Measurements from ENCODE around the gene PDE7B. TPM values are rescaled to one million over a fixed set of nuclear protein-coding genes. Genes with fewer than 3 reads are reported as not detected.

Gene PDE7B
- total RNA-seq (2014; rRNA removed; shearing (Covaris generic); ENCODE audit: low replicate concordance), result not detected in 2 replicates

GRCh38 chr6:135851442-135852271, at the start of gene PDE7B:
Gene PDE7B, plus strand, starts transcription at chr6:135851701.
- no peak for DNase-seq
- Histone ChIP-seq H3K4me2 (ENCODE audit: low read depth, low read length, poor library complexity, severe bottlenecking) (no peak within 1 kb of the TSS), H3K36me3 (ENCODE audit: insufficient read depth, low read length) (no peaks in the 10 kb centered on the region), H3K9me3 (ENCODE audit: low read length) (no peaks in the 10 kb centered on the region), H3K4me1 (ENCODE audit: low read length) (no peaks in the 10 kb centered on the region), H3K79me2 (ENCODE audit: low read length) (no peaks in the 10 kb centered on the region), H3K9me2 (replicated peaks; ENCODE audit: insufficient read depth, low read length) (no peaks in the 10 kb centered on the region), H3K27me3 (ENCODE audit: low read length) (no peaks in the 10 kb centered on the region), H3K27ac (ENCODE audit: low read length) (no peak within 1 kb of the TSS), H4K20me1 (ENCODE audit: insufficient read depth, low read depth, low read length) (no peaks in the 10 kb centered on the region), H2AFZ (ENCODE audit: low read length) (no peak within 1 kb of the TSS), H3K9ac (ENCODE audit: low read length) (no peak within 1 kb of the TSS), H3K4me3 (ENCODE audit: low read length) (no peak within 1 kb of the TSS)

- Histone ChIP-seq H3K9me2 (replicated peaks; ENCODE audit: insufficient read depth, low read length) (no peaks in the 10 kb centered on the region), H4K20me1 (ENCODE audit: insufficient read depth, low read depth, low read length) (no peaks in the 10 kb centered on the region), H3K4me2 (ENCODE audit: low read depth, low read length, poor library complexity, severe bottlenecking) (no peak overlapping the region), H3K9ac (ENCODE audit: low read length) (no peak overlapping the region), H2AFZ (ENCODE audit: low read length) (no peak overlapping the region), H3K9me3 (ENCODE audit: low read length) (no peaks in the 10 kb centered on the region), H3K4me3 (ENCODE audit: low read length) (no peak overlapping the region), H3K27ac (ENCODE audit: low read length) (no peak overlapping the region), H3K4me1 (ENCODE audit: low read length) (no peaks in the 10 kb centered on the region), H3K79me2 (ENCODE audit: low read length) (no peaks in the 10 kb centered on the region), H3K27me3 (ENCODE audit: low read length) (no peaks in the 10 kb centered on the region), H3K36me3 (ENCODE audit: insufficient read depth, low read length) (no peaks in the 10 kb centered on the region)
- no peak for DNase-seq
These were observed 49.6 kb upstream of the PDE7B start for GRCh38 chr6:135801755-135802465.

- no peak for DNase-seq
- Histone ChIP-seq H3K4me3 (ENCODE audit: low read length) (no peak overlapping the region), H3K9me3 (ENCODE audit: low read length) (no peaks in the 10 kb centered on the region), H3K4me1 (ENCODE audit: low read length) (no peaks in the 10 kb centered on the region), H3K27me3 (ENCODE audit: low read length) (no peaks in the 10 kb centered on the region), H4K20me1 (ENCODE audit: insufficient read depth, low read depth, low read length) (no peaks in the 10 kb centered on the region), H2AFZ (ENCODE audit: low read length) (no peak overlapping the region), H3K4me2 (ENCODE audit: low read depth, low read length, poor library complexity, severe bottlenecking) (no peak overlapping the region), H3K9me2 (replicated peaks; ENCODE audit: insufficient read depth, low read length) (no peaks in the 10 kb centered on the region), H3K36me3 (ENCODE audit: insufficient read depth, low read length) (no peaks in the 10 kb centered on the region), H3K9ac (ENCODE audit: low read length) (no peak overlapping the region), H3K27ac (ENCODE audit: low read length) (no peak overlapping the region), H3K79me2 (ENCODE audit: low read length) (no peaks in the 10 kb centered on the region)
These were observed 41.0 kb upstream of the PDE7B start for GRCh38 chr6:135810486-135810885.

- no peak for DNase-seq
- Histone ChIP-seq H4K20me1 (ENCODE audit: insufficient read depth, low read depth, low read length) (no peaks in the 10 kb centered on the region), H3K27ac (ENCODE audit: low read length) (no peak overlapping the region), H3K36me3 (ENCODE audit: insufficient read depth, low read length) (no peaks in the 10 kb centered on the region), H3K4me2 (ENCODE audit: low read depth, low read length, poor library complexity, severe bottlenecking) (no peak overlapping the region), H3K27me3 (ENCODE audit: low read length) (no peaks in the 10 kb centered on the region), H3K79me2 (ENCODE audit: low read length) (no peaks in the 10 kb centered on the region), H3K9me2 (replicated peaks; ENCODE audit: insufficient read depth, low read length) (no peaks in the 10 kb centered on the region), H3K9me3 (ENCODE audit: low read length) (no peaks in the 10 kb centered on the region), H3K4me1 (ENCODE audit: low read length) (no peaks in the 10 kb centered on the region), H3K9ac (ENCODE audit: low read length) (no peak overlapping the region), H2AFZ (ENCODE audit: low read length) (no peak overlapping the region), H3K4me3 (ENCODE audit: low read length) (no peak overlapping the region)
These were observed 40.3 kb upstream of the PDE7B start for GRCh38 chr6:135811170-135811569.

GRCh38 chr6:135811644-135812526, 39.6 kb upstream of the PDE7B start:
- H3K9me3 ChIP-seq (ENCODE audit: low read length), result no peaks in the 10 kb centered on the region
- DNase-seq, result no peak
- no peaks in the 10 kb centered on the region for H3K27me3 ChIP-seq (ENCODE audit: low read length)
- no peaks in the 10 kb centered on the region for H3K36me3 ChIP-seq (ENCODE audit: insufficient read depth, low read length)
- no peak overlapping the region for H2AFZ ChIP-seq (ENCODE audit: low read length)
- H3K9ac ChIP-seq (ENCODE audit: low read length), result no peak overlapping the region
- no peaks in the 10 kb centered on the region for H3K9me2 ChIP-seq (replicated peaks; ENCODE audit: insufficient read depth, low read length)
- H4K20me1 ChIP-seq (ENCODE audit: insufficient read depth, low read depth, low read length), result no peaks in the 10 kb centered on the region
- H3K4me2 ChIP-seq (ENCODE audit: low read depth, low read length, poor library complexity, severe bottlenecking), result no peak overlapping the region
- no peak overlapping the region for H3K27ac ChIP-seq (ENCODE audit: low read length)
- H3K4me3 ChIP-seq (ENCODE audit: low read length), result no peak overlapping the region
- no peaks in the 10 kb centered on the region for H3K4me1 ChIP-seq (ENCODE audit: low read length)
- no peaks in the 10 kb centered on the region for H3K79me2 ChIP-seq (ENCODE audit: low read length)

- Histone ChIP-seq H3K4me3 (ENCODE audit: low read length) (no peak overlapping the region), H3K4me2 (ENCODE audit: low read depth, low read length, poor library complexity, severe bottlenecking) (no peak overlapping the region), H3K79me2 (ENCODE audit: low read length) (no peaks in the 10 kb centered on the region), H3K36me3 (ENCODE audit: insufficient read depth, low read length) (no peaks in the 10 kb centered on the region), H3K27me3 (ENCODE audit: low read length) (no peaks in the 10 kb centered on the region), H3K27ac (ENCODE audit: low read length) (no peak overlapping the region), H3K9me3 (ENCODE audit: low read length) (no peaks in the 10 kb centered on the region), H3K4me1 (ENCODE audit: low read length) (no peaks in the 10 kb centered on the region), H4K20me1 (ENCODE audit: insufficient read depth, low read depth, low read length) (no peaks in the 10 kb centered on the region), H3K9me2 (replicated peaks; ENCODE audit: insufficient read depth, low read length) (no peaks in the 10 kb centered on the region), H3K9ac (ENCODE audit: low read length) (no peak overlapping the region), H2AFZ (ENCODE audit: low read length) (no peak overlapping the region)
- no peak for DNase-seq
These were observed 38.1 kb upstream of the PDE7B start for GRCh38 chr6:135813401-135813800.

GRCh38 chr6:135814043-135814442, 37.5 kb upstream of the PDE7B start:
- H3K4me3 ChIP-seq (ENCODE audit: low read length), result no peak overlapping the region

GRCh38 chr6:135815216-135815615, 36.3 kb upstream of the PDE7B start:
- Histone ChIP-seq H3K27me3 (ENCODE audit: low read length) (peaks cover 4% of the 10 kb centered on the region; the same call in 1 of the 2 replicates), H3K9me3 (ENCODE audit: low read length) (no peaks in the 10 kb centered on the region)

More at GRCh38 chr6:135814043-135814442, 37.5 kb upstream of the PDE7B start:
- no peaks in the 10 kb centered on the region for H3K9me2 ChIP-seq (replicated peaks; ENCODE audit: insufficient read depth, low read length)
- no peak overlapping the region for H3K4me2 ChIP-seq (ENCODE audit: low read depth, low read length, poor library complexity, severe bottlenecking)
- H3K27ac ChIP-seq (ENCODE audit: low read length), result no peak overlapping the region
- no peaks in the 10 kb centered on the region for H3K79me2 ChIP-seq (ENCODE audit: low read length)
- no peaks in the 10 kb centered on the region for H3K36me3 ChIP-seq (ENCODE audit: insufficient read depth, low read length)
- no peak for DNase-seq
- no peak overlapping the region for H2AFZ ChIP-seq (ENCODE audit: low read length)
- no peaks in the 10 kb centered on the region for H3K4me1 ChIP-seq (ENCODE audit: low read length)
- no peaks in the 10 kb centered on the region for H3K9me3 ChIP-seq (ENCODE audit: low read length)
- H4K20me1 ChIP-seq (ENCODE audit: insufficient read depth, low read depth, low read length), result no peaks in the 10 kb centered on the region
- no peak overlapping the region for H3K9ac ChIP-seq (ENCODE audit: low read length)
- peaks cover 4% of the 10 kb centered on the region; the same call in 1 of the 2 replicates for H3K27me3 ChIP-seq (ENCODE audit: low read length)

More at GRCh38 chr6:135815216-135815615, 36.3 kb upstream of the PDE7B start:
- no peaks in the 10 kb centered on the region for H4K20me1 ChIP-seq (ENCODE audit: insufficient read depth, low read depth, low read length)
- no peak overlapping the region for H3K4me3 ChIP-seq (ENCODE audit: low read length)
- H3K36me3 ChIP-seq (ENCODE audit: insufficient read depth, low read length), result no peaks in the 10 kb centered on the region
- H3K9ac ChIP-seq (ENCODE audit: low read length), result no peak overlapping the region
- no peaks in the 10 kb centered on the region for H3K9me2 ChIP-seq (replicated peaks; ENCODE audit: insufficient read depth, low read length)
- no peak overlapping the region for H2AFZ ChIP-seq (ENCODE audit: low read length)
- H3K79me2 ChIP-seq (ENCODE audit: low read length), result no peaks in the 10 kb centered on the region
- no peak for DNase-seq
- no peaks in the 10 kb centered on the region for H3K4me1 ChIP-seq (ENCODE audit: low read length)
- no peak overlapping the region for H3K27ac ChIP-seq (ENCODE audit: low read length)
- H3K4me2 ChIP-seq (ENCODE audit: low read depth, low read length, poor library complexity, severe bottlenecking), result no peak overlapping the region

Measured in Karpas-422 (cell line).